ENCODE measurements around the gene CD68. TPM values are rescaled to one million over a fixed set of nuclear protein-coding genes. Genes with fewer than 3 reads are reported as not detected.

The CD68 gene
- total RNA-seq, 1 experiment from 2014 or later: 6.9 TPM

DNA sequence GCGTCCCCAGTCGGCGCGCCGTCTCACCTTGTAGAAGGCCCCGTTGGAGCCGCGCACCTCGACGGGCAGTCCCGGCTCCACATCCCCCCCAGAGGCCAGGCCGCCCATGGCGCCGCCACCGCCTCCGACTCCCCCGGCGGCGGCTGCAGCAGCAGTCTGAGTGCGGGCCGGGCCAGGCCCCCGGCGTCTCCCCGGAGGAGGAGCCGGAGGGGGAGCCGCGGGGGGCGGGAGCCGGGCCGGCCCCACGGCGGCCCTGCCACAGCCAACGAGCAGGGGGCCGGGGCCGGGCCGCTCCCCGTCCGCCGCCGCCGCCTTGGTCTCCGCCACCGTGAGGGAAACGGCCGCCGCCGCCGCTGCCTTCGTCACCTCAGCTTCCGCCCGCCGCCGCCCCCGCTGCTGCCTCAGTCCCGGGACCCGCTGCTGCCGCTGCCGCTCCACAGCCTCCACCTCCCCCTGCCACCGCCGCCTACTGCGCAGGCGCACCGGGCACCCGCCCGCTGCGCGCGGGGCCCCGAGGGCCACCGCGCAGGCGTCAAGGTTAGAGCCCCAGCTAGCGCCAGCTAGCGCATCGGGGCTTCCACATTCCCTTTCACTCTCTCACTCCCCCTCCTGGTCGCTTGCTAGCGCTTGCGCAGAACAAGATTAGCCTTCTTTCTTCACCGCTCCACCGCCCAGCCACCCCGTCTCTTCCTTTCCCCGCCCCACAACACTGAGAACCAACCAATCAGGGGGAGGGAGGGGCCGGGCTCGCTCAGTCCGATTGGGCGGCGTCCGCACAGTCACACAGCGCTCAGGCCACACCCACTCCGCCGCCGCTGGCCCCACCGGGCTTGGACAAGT is 35.2 kb downstream of the CD68 start, which contains the start of gene FXR2:
Gene FXR2, minus strand, starts transcription at position 473 of the 840 bp plus-strand sequence. Its CDS starts 365 bp downstream, at position 108.
- CTCF ChIA-PET: interaction anchor here (0.6 to 3.4 kb wide), 16 partner anchors 9 to 669 kb away, joined by 3 to 15 read pairs (median 3); partner anchors contain the start of genes SAT2, SOX15, TP53 and WRAP53
- peak; percentile 99 for DNase-seq (ENCODE audit: unreplicated experiment)
- intact Hi-C loops (cut with micrococcal nuclease): loop anchor here (2.0 kb wide), 1 partner anchor 24 kb away; the partner anchor contains the start of gene SOX15
- TF ChIP-seq, protein P1, sequence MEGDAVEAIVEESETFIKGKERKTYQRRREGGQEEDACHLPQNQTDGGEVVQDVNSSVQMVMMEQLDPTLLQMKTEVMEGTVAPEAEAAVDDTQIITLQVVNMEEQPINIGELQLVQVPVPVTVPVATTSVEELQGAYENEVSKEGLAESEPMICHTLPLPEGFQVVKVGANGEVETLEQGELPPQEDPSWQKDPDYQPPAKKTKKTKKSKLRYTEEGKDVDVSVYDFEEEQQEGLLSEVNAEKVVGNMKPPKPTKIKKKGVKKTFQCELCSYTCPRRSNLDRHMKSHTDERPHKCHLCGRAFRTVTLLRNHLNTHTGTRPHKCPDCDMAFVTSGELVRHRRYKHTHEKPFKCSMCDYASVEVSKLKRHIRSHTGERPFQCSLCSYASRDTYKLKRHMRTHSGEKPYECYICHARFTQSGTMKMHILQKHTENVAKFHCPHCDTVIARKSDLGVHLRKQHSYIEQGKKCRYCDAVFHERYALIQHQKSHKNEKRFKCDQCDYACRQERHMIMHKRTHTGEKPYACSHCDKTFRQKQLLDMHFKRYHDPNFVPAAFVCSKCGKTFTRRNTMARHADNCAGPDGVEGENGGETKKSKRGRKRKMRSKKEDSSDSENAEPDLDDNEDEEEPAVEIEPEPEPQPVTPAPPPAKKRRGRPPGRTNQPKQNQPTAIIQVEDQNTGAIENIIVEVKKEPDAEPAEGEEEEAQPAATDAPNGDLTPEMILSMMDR (IDR thresholded peaks at IDR 0.05; ENCODE audit: unreplicated experiment): peak; percentile 37
- H3K4me1 Mint-ChIP-seq (ENCODE audit: insufficient read depth, unreplicated experiment): peaks cover 32% of the 10 kb centered on the region
- no TSS peak for BruUV-seq (replicated peaks)
- H3K36me3 Mint-ChIP-seq (ENCODE audit: insufficient read depth, unreplicated experiment): peaks cover 19% of the 10 kb centered on the region
- POLR2A ChIA-PET: interaction anchor here (0.6 to 10.5 kb wide), 24 partner anchors 11 to 1958 kb away, joined by 3 to 206 read pairs (median 4); partner anchors contain the start of genes CD68, CNTROB, DNAH2 and MPDU1
- H3K9me3 Mint-ChIP-seq (ENCODE audit: unreplicated experiment): no peaks in the 10 kb centered on the region
- H3K27ac Mint-ChIP-seq (ENCODE audit: low read depth, unreplicated experiment): peak within 1 kb of the TSS; percentile 95
- no peaks in the 10 kb centered on the region for H3K27me3 Mint-ChIP-seq (ENCODE audit: insufficient read depth, unreplicated experiment)
- peak within 1 kb of the TSS; percentile 80 for H3K4me3 Mint-ChIP-seq (ENCODE audit: unreplicated experiment)

DNA sequence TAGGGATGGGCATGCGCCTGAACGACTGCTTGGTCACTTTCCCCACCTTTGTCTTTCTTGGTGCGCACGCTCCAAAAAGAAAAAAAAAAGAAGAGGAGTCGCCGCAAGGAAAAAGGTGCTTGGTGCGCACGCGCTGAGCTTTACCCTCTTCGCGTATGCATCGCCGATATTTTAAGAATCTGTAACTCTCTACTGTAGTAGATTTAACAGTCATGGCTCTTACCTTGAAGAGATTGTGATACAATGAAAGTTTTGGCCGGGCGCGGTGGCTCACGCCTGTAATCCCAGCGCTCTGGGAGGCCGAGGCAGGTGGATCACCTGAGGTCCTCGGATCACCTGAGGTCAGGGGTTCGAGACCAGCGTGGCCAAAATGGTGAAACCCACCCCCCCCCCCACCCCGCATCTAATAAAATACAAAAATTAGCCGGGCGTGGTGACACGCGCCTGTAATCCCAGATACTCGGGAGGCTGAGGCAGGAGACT is 35.9 kb downstream of the CD68 start:
- peaks cover 31% of the 10 kb centered on the region for H3K4me1 Mint-ChIP-seq (ENCODE audit: insufficient read depth, unreplicated experiment)
- H3K27ac Mint-ChIP-seq (ENCODE audit: low read depth, unreplicated experiment): peak overlapping the region; percentile 95
- BruUV-seq (replicated peaks): no TSS peak
- no peak for DNase-seq (ENCODE audit: unreplicated experiment)
- H3K4me3 Mint-ChIP-seq (ENCODE audit: unreplicated experiment): peak overlapping the region; percentile 80
- intact Hi-C loops (cut with micrococcal nuclease): loop anchor here (2.0 kb wide), 1 partner anchor 25 kb away; the partner anchor contains the start of gene SOX15
- POLR2A ChIA-PET: interaction anchor here (0.6 to 10.5 kb wide), 22 partner anchors 11 to 1958 kb away, joined by 3 to 206 read pairs (median 4); partner anchors contain the start of genes CD68, CNTROB, DNAH2 and MPDU1
- CTCF ChIA-PET: interaction anchor here (0.6 to 2.0 kb wide), 13 partner anchors 10 to 668 kb away, joined by 3 to 10 read pairs (median 3); partner anchors contain the start of gene SAT2
- no peaks in the 10 kb centered on the region for H3K27me3 Mint-ChIP-seq (ENCODE audit: insufficient read depth, unreplicated experiment)
- H3K9me3 Mint-ChIP-seq (ENCODE audit: unreplicated experiment): no peaks in the 10 kb centered on the region
- TF ChIP-seq, protein P1 (IDR thresholded peaks at IDR 0.05; ENCODE audit: unreplicated experiment): no peak
- H3K36me3 Mint-ChIP-seq (ENCODE audit: insufficient read depth, unreplicated experiment): peaks cover 17% of the 10 kb centered on the region

DNA sequence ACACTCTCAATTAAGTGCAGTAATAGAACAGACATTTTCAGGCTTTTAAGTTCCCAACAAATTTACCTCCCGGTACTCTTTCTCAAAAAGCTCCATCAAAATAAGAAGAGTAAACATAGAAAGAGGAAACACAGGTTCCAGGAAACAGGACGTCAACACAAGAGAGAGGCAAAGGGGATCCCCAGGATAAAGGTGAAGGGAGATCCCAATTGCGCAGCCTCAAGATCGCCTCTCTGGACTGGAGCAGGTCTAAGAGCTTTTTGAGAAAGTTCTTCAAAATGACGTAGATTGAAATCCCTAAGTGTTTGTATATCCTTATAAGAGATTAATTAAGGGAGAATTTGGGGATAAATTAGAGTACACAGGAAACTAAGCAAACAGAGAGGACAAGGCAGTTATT is 39.2 kb downstream of the CD68 start:
- TF ChIP-seq, protein P1 (IDR thresholded peaks at IDR 0.05; ENCODE audit: unreplicated experiment): no peak
- no peak overlapping the region for H3K4me3 Mint-ChIP-seq (ENCODE audit: unreplicated experiment)
- POLR2A ChIA-PET: interaction anchor here (0.6 to 2.5 kb wide), 4 partner anchors 9 to 1010 kb away, joined by 3 to 9 read pairs (median 6); partner anchors contain the start of genes CNTROB, SAT2, TP53 and TRAPPC1
- intact Hi-C loops (cut with micrococcal nuclease): no loop called here
- H3K9me3 Mint-ChIP-seq (ENCODE audit: unreplicated experiment): no peaks in the 10 kb centered on the region
- H3K27ac Mint-ChIP-seq (ENCODE audit: low read depth, unreplicated experiment): no peak overlapping the region
- no peaks in the 10 kb centered on the region for H3K27me3 Mint-ChIP-seq (ENCODE audit: insufficient read depth, unreplicated experiment)
- CTCF ChIA-PET: interaction anchor here (0.7 to 3.4 kb wide), 2 partner anchors 13 to 61 kb away, joined by 4 to 15 read pairs; no protein-coding TSS in a partner anchor
- no TSS peak for BruUV-seq (replicated peaks)
- peaks cover 2% of the 10 kb centered on the region for H3K4me1 Mint-ChIP-seq (ENCODE audit: insufficient read depth, unreplicated experiment)
- H3K36me3 Mint-ChIP-seq (ENCODE audit: insufficient read depth, unreplicated experiment): no peaks in the 10 kb centered on the region
- no peak for DNase-seq (ENCODE audit: unreplicated experiment)
